ENCODE data around the gene GALR2.

- TF ChIP-seq, protein P1, sequence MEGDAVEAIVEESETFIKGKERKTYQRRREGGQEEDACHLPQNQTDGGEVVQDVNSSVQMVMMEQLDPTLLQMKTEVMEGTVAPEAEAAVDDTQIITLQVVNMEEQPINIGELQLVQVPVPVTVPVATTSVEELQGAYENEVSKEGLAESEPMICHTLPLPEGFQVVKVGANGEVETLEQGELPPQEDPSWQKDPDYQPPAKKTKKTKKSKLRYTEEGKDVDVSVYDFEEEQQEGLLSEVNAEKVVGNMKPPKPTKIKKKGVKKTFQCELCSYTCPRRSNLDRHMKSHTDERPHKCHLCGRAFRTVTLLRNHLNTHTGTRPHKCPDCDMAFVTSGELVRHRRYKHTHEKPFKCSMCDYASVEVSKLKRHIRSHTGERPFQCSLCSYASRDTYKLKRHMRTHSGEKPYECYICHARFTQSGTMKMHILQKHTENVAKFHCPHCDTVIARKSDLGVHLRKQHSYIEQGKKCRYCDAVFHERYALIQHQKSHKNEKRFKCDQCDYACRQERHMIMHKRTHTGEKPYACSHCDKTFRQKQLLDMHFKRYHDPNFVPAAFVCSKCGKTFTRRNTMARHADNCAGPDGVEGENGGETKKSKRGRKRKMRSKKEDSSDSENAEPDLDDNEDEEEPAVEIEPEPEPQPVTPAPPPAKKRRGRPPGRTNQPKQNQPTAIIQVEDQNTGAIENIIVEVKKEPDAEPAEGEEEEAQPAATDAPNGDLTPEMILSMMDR (optimal IDR thresholded peaks at IDR 0.05 in 1 of 3, IDR thresholded peaks at IDR 0.05 in 1 of 3, conservative IDR thresholded peaks at IDR 0.05 in 1 of 3; ENCODE audit: extremely low read depth in 1 of 3, insufficient read depth in 2 of 3, low read length in 3 of 3): no peak
- no peak for TF ChIP-seq EZH2 (IDR thresholded peaks at IDR 0.05; ENCODE audit: low read length)
These were observed 25.3 kb upstream of the GALR2 start for GRCh38 chr17:76049239-76049638.
